Activated gamma-delta T cell treated with Interleukin-2 at 50 U/mL for 16 hours (primary cell): ENCODE measurements around the gene CFAP221.

Experiments used
- DNase-seq: peaks from one replicate; pipeline ENCODE4 v3.0.0-alpha.2; 2020

Gene CFAP221

DNA sequence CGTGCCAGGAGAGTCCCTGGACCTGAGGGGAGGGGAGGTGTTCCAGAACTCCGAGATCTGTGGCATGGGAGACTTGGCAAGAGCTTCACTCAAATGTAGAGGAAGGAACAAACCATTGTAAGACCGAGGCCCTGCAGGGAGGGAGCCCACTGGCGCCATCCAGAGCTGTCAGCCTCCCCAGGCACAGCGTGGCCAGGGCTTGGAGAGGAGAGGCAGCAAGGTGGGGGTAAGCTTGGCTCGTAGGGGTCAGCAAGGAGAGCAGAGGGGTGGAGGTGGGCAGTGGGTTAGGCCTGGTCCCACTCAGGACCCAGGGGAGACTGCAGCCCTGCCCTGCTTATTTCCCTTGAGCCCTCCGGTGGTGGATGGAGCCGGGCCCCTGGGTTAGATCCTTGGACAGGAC lies 138.3 kb downstream of the CFAP221 start:
- no peak for DNase-seq

- no peak for DNase-seq
Observed at GRCh38 chr2:119683074-119683712, 138.9 kb downstream of the CFAP221 start.

DNA sequence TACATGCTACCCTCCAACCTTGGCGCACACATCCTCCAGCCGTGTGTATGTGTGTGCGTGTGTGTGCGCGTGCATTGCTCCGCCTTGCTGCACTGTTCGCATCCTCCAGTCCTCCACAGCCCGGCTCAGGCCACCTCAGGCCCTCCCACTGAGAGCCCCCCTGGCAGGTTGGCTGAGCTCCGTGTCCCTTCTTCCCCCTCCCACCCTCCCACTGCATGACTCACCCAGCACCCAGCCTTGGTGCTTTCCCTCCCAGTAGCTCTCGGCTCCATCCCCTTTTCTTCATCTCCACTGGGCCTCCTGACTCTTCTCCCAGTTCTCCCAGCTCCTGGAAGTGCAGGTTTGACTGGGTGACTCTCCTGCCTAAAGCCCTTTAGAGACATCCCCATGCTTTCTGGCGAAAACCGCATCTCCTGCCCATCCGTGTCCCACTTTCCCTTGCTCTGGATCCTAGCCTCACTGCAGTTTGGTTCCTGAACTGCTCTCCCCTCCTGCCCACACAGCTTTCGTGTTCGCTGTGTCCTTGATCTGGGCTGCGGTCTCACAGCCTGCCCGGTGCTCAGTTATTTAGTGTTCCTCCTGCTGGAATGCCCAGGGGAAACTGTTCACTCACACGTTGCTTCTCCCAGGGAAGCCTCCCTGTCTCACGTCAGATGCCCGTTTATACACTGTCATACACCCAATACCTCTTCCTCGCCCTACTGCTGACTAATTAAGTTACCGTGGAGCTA lies 139.6 kb downstream of the CFAP221 start:
- DNase-seq, result no peak

- DNase-seq, result no peak
Observed at GRCh38 chr2:119684518-119684917, 140.3 kb downstream of the CFAP221 start.

- DNase-seq, result no peak
Observed at GRCh38 chr2:119688616-119689015, 144.4 kb downstream of the CFAP221 start.

DNA sequence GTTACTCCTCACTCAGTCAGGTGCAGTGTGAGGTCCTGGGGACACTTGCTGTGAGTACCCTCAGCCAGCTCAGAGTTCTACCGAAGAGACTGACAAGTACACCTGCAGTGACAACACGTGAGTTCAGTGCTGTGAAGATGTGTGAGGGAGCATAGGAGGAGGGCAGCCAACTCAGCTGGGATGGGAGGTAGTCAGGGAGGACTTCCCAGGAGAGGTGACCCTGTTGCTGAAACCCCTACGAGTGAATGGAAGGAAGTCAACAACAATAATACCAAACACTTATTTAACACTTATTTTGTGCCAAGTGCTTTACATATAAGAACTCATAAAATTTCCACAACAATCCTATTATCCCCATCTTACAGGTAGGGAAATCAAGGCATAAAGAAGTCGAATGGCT lies 145.0 kb downstream of the CFAP221 start:
- no peak for DNase-seq

DNA sequence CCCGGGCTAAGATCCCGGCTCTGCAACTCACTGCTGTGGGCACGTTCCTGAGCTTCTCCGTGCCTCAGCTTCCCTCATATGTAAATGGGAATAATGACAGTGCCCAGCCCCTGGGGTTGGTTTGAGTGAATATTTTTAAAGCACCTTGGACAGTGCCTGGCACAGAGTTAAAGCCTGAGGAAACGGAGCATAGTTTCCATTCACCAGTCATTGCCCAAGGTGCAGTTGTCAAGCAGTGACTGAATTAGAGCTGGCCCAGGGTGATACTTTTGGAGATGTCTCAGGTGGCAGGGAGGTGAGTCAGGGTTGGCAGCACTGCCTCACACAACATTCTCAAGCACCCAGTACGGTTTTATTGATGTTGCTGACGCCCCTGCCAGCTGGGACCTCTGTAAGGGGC lies 146.9 kb downstream of the CFAP221 start:
- DNase-seq, result no peak

- DNase-seq, result no peak
Observed at GRCh38 chr2:119691651-119692245, 147.5 kb downstream of the CFAP221 start.

- no peak for DNase-seq
Observed at GRCh38 chr2:119692310-119692709, 148.1 kb downstream of the CFAP221 start.

DNA sequence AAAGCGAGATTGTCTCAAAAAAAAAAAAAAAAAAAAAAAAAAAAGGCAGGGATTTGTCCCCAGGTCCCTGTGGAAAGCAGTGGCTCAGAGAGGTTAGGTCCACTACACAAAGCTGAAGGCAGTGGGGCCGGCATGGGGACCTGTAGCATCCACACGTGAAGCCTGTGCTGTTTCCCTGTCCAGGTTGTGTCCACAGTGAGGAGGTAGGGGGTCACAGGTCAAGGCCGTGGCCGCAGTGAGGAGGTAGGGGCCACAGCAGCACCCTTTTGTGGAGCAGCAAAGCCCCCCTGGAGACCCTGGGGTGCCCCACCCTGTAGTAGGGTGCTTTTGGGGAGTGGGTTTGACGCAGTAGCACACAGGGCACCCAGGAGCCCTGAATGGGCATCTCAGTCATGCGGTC lies 148.7 kb downstream of the CFAP221 start:
- no peak for DNase-seq

DNA sequence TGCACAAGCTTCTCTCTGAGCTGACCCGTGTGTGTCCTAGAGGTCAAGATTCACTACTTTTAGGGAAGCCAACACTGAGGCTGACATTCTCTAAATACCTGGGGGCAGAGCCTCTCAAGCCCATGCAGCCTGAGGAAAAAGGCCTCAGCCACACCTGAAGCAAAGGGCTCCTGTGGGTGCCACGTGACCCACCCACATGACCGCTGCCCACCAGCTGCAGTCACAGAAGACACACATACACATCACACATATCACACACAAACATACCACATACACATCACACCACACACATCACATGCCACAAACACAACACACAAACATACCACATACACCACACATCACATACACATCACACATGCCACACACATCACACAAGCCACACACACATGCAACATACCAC lies 149.3 kb downstream of the CFAP221 start:
- no peak for DNase-seq

GRCh38 chr2:119693967-119694366 lies 149.7 kb downstream of the CFAP221 start:
- no peak for DNase-seq

GRCh38 chr2:119694470-119694844 lies 150.2 kb downstream of the CFAP221 start:
- DNase-seq, result no peak

- DNase-seq, result no peak
Observed at GRCh38 chr2:119694845-119695521, 150.7 kb downstream of the CFAP221 start.

DNA sequence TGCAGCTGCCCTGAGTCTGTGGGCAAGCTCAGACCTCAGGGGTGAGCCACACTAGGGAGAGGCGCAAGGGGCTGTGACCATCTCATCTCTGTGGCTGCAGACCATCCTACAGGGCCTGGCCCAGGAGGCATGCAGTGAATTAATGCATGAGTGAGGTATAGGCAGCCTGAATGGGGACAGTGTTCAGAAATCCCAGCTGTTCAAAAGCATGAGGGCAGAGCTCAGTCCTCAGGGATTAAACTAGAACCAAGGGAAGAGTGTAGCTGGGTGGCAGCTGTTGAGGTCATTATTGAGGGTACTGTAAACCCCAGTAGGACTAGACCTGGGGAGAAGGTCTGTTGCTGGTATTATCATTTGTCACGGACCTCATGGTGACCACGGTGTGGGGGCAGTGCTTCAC lies 151.8 kb downstream of the CFAP221 start:
- no peak for DNase-seq

GRCh38 chr2:119696494-119697030 lies 152.3 kb downstream of the CFAP221 start:
- no peak for DNase-seq

- DNase-seq, result no peak
Observed at GRCh38 chr2:119697290-119698020, 153.2 kb downstream of the CFAP221 start.

DNA sequence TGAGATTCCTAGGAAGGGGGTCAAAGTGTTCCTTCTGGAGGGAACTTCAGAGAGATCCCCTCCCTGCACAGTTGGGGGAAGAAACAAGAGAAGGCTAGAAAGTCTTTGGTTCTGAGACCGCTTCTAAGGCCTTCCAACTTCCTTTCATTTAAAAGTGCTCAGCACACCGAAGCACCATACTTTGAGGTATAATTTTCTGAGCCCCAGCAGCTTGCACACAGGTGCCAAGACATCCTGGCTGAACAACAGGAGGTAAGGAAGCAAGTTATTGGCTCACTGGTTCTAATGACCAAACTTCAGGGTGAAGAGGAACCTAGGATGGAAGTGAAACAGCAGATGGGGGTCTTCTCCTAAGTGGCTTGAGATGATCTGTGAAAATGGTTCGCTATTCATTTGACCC lies 154.0 kb downstream of the CFAP221 start:
- DNase-seq, result no peak

- no peak for DNase-seq
Observed at GRCh38 chr2:119699016-119699606, 154.9 kb downstream of the CFAP221 start.

GRCh38 chr2:119700866-119701265 lies 156.6 kb downstream of the CFAP221 start:
- DNase-seq, result no peak

DNA sequence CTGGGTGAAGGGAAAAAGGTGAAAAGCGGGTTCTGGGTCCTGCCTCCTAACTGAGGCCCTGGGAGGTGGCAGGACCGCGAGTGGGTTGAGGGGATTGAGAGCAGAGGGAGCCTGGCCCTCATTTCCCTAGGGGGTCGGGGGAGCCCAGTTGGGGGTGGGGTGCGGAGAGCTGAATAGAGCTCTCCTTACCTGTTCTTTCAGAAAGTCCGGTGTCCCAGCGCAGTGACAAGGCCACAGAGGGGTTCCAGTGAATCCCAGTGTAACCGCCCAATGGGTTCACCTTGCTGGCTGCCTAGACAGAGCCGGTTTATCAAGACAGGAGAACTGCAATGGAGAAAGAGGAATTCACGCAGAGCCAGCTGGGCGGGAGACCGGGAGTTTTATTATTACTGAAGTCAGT lies 157.1 kb downstream of the CFAP221 start:
- no peak for DNase-seq

GRCh38 chr2:119702203-119702917 lies 158.1 kb downstream of the CFAP221 start:
- DNase-seq, result no peak
